NB4 (cell line): Measurements from ENCODE around the gene DNAJC21.
"Not testable (repeated sequence)": the region's sequence is repeated elsewhere in the genome, so short reads cannot be mapped to it uniquely, and the experiment has no call there.

Experiments used
- MYC ChIP-seq: IDR thresholded peaks from 2 replicates; pipeline ENCODE4 v1.6.1; 2011; ENCODE audit warnings: low read depth, low read length
- POLR2A ChIP-seq: IDR thresholded peaks from 2 replicates; pipeline ENCODE4 v1.6.1; 2011; ENCODE audit warnings: mild to moderate bottlenecking; ENCODE audit not compliant: insufficient read length; ENCODE audit errors: extremely low read depth
- TF ChIP-seq, protein P1 (sequence below): IDR thresholded peaks from one replicate; pipeline ENCODE4 v1.5.1; 2012; ENCODE audit warnings: low read depth, low read length
- TF ChIP-seq, protein P2 (sequence below): IDR thresholded peaks from 2 replicates; pipeline ENCODE4 v1.6.1; 2011; ENCODE audit warnings: low read depth, low read length

DNA sequence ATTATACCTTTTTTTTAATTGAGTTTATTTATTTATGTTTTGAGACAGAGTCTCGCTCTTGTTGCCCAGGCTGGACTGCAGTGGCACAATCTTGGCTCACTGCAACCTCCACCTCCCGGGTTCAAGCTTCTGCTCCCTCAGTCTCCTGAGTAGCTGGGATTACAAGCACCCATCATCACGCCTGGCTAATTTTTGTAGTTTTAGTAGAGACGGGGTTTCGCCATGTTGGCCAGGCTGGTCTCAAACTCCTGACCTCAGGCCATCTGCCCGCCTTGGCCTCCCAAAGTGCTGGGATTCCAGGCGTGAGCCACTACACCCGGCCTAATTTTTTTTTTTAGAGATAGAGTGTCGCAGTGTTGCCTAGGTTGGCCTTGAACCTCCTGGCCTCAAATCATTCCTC is 6.1 kb upstream of the DNAJC21 start:
- TF ChIP-seq, protein P1, sequence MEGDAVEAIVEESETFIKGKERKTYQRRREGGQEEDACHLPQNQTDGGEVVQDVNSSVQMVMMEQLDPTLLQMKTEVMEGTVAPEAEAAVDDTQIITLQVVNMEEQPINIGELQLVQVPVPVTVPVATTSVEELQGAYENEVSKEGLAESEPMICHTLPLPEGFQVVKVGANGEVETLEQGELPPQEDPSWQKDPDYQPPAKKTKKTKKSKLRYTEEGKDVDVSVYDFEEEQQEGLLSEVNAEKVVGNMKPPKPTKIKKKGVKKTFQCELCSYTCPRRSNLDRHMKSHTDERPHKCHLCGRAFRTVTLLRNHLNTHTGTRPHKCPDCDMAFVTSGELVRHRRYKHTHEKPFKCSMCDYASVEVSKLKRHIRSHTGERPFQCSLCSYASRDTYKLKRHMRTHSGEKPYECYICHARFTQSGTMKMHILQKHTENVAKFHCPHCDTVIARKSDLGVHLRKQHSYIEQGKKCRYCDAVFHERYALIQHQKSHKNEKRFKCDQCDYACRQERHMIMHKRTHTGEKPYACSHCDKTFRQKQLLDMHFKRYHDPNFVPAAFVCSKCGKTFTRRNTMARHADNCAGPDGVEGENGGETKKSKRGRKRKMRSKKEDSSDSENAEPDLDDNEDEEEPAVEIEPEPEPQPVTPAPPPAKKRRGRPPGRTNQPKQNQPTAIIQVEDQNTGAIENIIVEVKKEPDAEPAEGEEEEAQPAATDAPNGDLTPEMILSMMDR = not testable (repeated sequence)
- TF ChIP-seq POLR2A, MYC: not testable (repeated sequence)
- TF ChIP-seq, protein P2, sequence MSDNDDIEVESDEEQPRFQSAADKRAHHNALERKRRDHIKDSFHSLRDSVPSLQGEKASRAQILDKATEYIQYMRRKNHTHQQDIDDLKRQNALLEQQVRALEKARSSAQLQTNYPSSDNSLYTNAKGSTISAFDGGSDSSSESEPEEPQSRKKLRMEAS = not testable (repeated sequence)
